Nephron (organoid): ENCODE data around the gene CST5.

ENCODE experiments used
- H3K27ac Mint-ChIP-seq, 3 experiments: 2 replicates each; pipeline ENCODE4 v1.8.0; 2020; ENCODE audit warnings: mixed read lengths in 3 of 3, mild to moderate bottlenecking in 2 of 3, moderate library complexity in 1 of 3
- H3K27me3 Mint-ChIP-seq: 2 replicates; pipeline ENCODE4 v1.8.0; 2021; ENCODE audit warnings: low read depth, mild to moderate bottlenecking, moderate library complexity, mixed read lengths
- H3K36me3 Mint-ChIP-seq: 2 replicates; pipeline ENCODE4 v1.8.0; 2020; ENCODE audit warnings: low read depth, mixed read lengths
- H3K4me1 Mint-ChIP-seq: 2 replicates; pipeline ENCODE4 v1.8.0; 2020; ENCODE audit warnings: mixed read lengths
- H3K4me3 Mint-ChIP-seq, 3 experiments: 2 replicates each; pipeline ENCODE4 v1.8.0; 2020; ENCODE audit warnings: mild to moderate bottlenecking in 3 of 3, mixed read lengths in 3 of 3, moderate library complexity in 2 of 3
- H3K9me3 Mint-ChIP-seq: 2 replicates; pipeline ENCODE4 v1.8.0; 2020; ENCODE audit warnings: mixed read lengths
- TF ChIP-seq, protein P1 (sequence below), 3 experiments: fragments of 200-600 bp; sonication (generic); IDR thresholded peaks; one replicate each; pipeline ENCODE4 v1.5.0; 2021; ENCODE audit warnings: antibody characterized with exemption in 3 of 3; ENCODE audit not compliant: unreplicated experiment in 3 of 3

Gene CST5, protein sequence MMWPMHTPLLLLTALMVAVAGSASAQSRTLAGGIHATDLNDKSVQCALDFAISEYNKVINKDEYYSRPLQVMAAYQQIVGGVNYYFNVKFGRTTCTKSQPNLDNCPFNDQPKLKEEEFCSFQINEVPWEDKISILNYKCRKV

DNA sequence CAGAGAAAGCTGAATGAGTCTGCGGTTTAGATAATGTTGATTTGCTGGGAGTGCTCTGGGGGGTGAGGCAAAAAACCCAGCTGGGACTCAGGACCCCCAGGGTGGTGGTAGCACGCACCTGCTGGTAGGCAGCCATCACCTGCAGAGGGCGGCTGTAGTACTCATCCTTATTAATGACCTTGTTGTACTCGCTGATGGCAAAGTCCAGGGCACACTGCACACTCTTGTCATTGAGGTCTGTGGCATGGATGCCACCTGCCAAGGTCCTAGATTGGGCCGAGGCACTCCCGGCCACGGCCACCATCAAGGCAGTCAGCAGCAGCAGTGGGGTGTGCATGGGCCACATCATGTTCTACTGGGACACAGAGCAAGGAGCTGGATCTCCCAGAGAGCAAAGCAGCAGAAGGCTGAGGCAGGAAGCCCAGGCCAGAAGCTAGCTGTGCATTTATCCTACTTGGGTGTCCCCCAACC is at the start of gene CST5:
Gene CST5, minus strand, starts transcription at position 421 of the 471 bp plus-strand sequence. Its CDS starts 72 bp downstream, at position 349.
- H3K27ac Mint-ChIP-seq, result peak within 1 kb of the TSS in 2 of 3 experiments; percentile 79 to 87
- no peak within 1 kb of the TSS for H3K4me3 Mint-ChIP-seq
- no peaks in the 10 kb centered on the region for H3K9me3 Mint-ChIP-seq
- peaks cover 6% of the 10 kb centered on the region for H3K27me3 Mint-ChIP-seq
- H3K4me1 Mint-ChIP-seq, result peaks cover 5% of the 10 kb centered on the region
- TF ChIP-seq, protein P1, sequence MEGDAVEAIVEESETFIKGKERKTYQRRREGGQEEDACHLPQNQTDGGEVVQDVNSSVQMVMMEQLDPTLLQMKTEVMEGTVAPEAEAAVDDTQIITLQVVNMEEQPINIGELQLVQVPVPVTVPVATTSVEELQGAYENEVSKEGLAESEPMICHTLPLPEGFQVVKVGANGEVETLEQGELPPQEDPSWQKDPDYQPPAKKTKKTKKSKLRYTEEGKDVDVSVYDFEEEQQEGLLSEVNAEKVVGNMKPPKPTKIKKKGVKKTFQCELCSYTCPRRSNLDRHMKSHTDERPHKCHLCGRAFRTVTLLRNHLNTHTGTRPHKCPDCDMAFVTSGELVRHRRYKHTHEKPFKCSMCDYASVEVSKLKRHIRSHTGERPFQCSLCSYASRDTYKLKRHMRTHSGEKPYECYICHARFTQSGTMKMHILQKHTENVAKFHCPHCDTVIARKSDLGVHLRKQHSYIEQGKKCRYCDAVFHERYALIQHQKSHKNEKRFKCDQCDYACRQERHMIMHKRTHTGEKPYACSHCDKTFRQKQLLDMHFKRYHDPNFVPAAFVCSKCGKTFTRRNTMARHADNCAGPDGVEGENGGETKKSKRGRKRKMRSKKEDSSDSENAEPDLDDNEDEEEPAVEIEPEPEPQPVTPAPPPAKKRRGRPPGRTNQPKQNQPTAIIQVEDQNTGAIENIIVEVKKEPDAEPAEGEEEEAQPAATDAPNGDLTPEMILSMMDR (IDR thresholded peaks at IDR 0.05; ENCODE audit: unreplicated experiment in 3 of 3), result no peak
- H3K36me3 Mint-ChIP-seq, result no peaks in the 10 kb centered on the region

DNA sequence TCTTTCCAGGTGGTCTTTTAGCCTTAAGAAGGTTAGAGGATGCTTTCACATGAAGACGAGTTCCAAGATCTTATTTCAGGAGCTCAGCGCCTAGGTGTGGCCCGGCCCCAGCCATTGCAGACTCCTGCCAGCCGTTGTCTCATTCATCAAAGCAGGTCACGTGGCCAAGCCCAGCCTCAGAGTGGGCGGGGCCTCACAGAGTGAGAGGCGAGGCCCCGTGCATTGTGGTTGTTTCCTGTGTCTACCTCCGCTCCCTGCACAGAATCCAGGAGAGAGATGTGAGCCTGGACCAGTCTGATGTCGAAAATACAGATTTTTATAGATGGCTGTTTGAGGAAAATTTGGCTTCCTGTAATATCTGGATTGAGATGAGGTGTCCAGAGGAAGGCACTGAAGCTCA is 49.2 kb upstream of the CST5 start:
- Mint-ChIP-seq H3K27me3 (no peaks in the 10 kb centered on the region), H3K27ac (no peak overlapping the region), H3K36me3 (no peaks in the 10 kb centered on the region), H3K4me3 (no peak overlapping the region), H3K4me1 (no peaks in the 10 kb centered on the region), H3K9me3 (no peaks in the 10 kb centered on the region)
- TF ChIP-seq, protein P1 (IDR thresholded peaks at IDR 0.05; ENCODE audit: unreplicated experiment in 3 of 3), result no peak

DNA sequence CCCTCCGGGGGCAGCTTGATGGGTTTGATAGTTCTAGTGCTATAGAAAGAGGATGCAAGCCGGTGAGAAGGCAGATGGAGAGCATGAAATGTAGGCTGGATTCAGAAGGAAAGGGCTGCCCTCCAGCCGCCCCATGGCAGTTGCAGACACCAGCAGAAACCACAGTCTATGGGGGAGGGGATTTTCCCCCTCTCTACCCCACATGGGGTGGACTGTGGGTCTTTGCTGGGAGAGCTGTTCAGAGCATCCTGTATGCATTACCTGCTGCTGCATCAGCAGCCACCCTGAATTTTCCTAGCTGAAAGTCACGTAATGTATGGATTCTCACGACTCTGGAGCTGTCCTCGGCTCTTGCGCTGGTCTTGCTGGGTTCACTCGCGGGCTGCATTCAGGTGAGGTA is 48.8 kb upstream of the CST5 start:
- TF ChIP-seq, protein P1 (IDR thresholded peaks at IDR 0.05; ENCODE audit: unreplicated experiment in 3 of 3), result no peak

DNA sequence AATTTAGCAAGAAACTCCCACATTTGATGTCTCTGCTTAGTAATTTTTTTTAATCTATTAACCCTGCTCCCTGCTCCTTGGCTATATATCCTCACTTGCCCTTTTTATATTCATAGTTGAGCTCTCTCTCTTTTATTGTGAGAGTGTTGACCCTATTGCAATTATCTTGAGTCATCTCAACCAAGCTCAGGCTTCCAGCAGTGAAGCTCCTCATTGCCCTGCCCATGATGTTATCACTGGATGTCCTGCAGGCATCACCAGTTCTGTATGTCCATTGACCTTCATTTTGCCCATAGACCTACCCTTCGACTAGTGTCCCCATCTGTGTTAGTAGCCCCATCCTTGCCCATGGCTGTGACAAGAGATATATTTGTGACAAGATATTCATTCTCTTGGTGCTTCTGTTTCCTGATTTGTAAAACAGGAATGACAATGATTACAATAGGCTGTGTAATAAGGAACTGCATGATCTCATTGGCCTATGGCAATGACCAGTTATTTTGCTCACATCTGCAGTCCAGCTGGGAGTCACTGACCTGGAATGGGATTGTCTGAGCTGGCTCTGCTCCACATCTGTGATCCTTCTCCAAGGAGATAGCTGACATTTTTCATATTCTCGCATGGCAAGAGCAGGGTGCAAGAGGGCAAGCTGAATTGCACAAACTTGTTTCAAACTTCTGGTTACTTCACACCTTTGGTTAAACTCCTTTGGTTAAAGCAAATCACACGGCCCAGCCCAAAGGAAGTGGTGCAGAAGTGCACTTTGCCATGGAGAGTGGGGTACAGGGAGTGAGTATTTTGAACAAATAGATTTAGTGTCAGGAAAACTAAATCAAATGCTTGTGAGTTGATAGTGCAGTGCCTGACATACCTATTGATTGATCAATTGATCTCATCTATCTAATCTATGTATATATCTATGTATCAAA is 47.7 kb upstream of the CST5 start:
- no peaks in the 10 kb centered on the region for H3K36me3 Mint-ChIP-seq
- no peak overlapping the region for H3K4me3 Mint-ChIP-seq
- peaks cover 5% of the 10 kb centered on the region for H3K27me3 Mint-ChIP-seq
- H3K4me1 Mint-ChIP-seq, result no peaks in the 10 kb centered on the region
- TF ChIP-seq, protein P1 (IDR thresholded peaks at IDR 0.05; ENCODE audit: unreplicated experiment in 3 of 3), result no peak
- H3K27ac Mint-ChIP-seq, result no peak overlapping the region
- H3K9me3 Mint-ChIP-seq, result no peaks in the 10 kb centered on the region

More for the DNA sequence above, 48.8 kb upstream of the CST5 start:
- H3K36me3 Mint-ChIP-seq, result no peaks in the 10 kb centered on the region
- H3K4me3 Mint-ChIP-seq, result no peak overlapping the region
- no peaks in the 10 kb centered on the region for H3K9me3 Mint-ChIP-seq
- no peak overlapping the region for H3K27ac Mint-ChIP-seq
- no peaks in the 10 kb centered on the region for H3K4me1 Mint-ChIP-seq
- peaks cover 2% of the 10 kb centered on the region for H3K27me3 Mint-ChIP-seq

DNA sequence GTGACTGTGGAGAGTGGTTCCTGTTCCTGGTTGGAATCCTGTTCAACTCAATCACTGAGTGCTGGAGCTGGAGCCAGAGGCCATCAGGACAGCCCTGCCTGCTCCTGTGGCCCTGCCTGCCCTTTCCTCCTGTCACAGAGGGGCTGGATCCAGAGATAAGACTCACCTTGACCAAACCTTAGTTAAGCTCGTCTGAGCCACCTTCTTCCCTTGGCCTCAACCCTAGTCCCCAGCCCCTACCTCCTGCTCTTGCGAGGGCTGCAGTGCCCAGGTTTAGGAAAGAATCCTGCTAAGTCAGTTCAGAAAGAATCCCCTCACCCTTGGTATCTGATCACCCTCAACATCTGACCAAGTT is 47.0 kb upstream of the CST5 start:
- H3K4me1 Mint-ChIP-seq, result peaks cover 4% of the 10 kb centered on the region
- no peak overlapping the region for H3K4me3 Mint-ChIP-seq
- no peaks in the 10 kb centered on the region for H3K9me3 Mint-ChIP-seq
- TF ChIP-seq, protein P1 (IDR thresholded peaks at IDR 0.05; ENCODE audit: unreplicated experiment in 3 of 3), result no peak
- H3K27ac Mint-ChIP-seq, result no peak overlapping the region
- H3K36me3 Mint-ChIP-seq, result no peaks in the 10 kb centered on the region
- peaks cover 5% of the 10 kb centered on the region for H3K27me3 Mint-ChIP-seq
